GM10266 (cell line): Measurements from ENCODE around the gene TOR3A.

ENCODE experiments used
- DNase-seq: peaks from one replicate; pipeline ENCODE4 v3.0.0; 2012; ENCODE audit errors: extremely low spot score
- CTCF ChIP-seq: IDR thresholded peaks from 2 replicates; pipeline ENCODE4 v1.5.1; 2012; ENCODE audit warnings: mild to moderate bottlenecking, low read depth; ENCODE audit not compliant: control insufficient read depth, insufficient read depth; ENCODE audit errors: missing control alignments

TOR3A gene

GRCh38 chr1:179042700-179043099 is 39.2 kb upstream of the TOR3A start:
- no peak for DNase-seq

DNA sequence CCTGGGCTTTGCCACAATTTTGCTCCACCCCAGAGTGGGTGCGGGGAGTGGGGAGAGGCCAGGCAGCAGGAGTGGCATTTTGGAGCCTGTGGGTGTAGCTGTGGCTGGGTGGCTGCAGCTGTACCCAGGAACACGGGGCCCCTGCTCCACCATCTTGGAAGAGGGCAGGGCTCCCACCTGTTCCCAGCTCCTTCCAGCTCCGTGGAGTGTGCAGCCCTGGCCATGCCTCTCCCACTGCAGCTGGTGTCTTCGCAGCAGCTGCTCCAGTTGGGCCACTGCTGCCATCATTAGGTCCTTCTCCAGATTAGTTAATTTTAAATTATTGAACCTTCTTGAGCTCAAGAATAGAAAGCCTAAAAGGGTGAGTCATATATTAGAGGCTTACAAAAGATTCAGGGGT is 38.6 kb upstream of the TOR3A start:
- no peak for TF ChIP-seq CTCF
- no peak for DNase-seq

More at GRCh38 chr1:179042700-179043099, 39.2 kb upstream of the TOR3A start:
- no peak for TF ChIP-seq CTCF

DNA sequence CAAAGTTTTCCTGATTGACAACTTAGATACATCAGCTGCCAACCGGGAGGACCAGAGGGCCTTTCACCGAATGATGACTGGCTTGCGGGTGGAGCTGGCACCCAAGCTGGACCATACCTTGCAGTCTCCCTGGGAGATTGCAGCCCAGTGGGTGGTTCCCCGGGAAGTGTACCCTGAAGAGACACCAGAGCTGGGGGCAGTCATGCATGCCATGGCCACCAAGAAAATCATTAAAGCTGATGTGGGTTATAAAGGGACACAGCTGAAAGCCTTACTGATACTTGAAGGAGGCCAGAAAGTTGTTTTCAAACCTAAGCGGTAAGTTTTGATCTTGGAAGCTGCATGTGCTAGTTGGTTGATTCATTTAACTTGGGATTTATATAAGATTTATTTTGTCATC is 38.0 kb upstream of the TOR3A start:
- DNase-seq = no peak
- TF ChIP-seq CTCF = no peak

- no peak for DNase-seq
- no peak for TF ChIP-seq CTCF
Measured at GRCh38 chr1:179046808-179047635, 34.8 kb upstream of the TOR3A start.

GRCh38 chr1:179047636-179047997 is 34.3 kb upstream of the TOR3A start:
- no peak for DNase-seq
- TF ChIP-seq CTCF = no peak

DNA sequence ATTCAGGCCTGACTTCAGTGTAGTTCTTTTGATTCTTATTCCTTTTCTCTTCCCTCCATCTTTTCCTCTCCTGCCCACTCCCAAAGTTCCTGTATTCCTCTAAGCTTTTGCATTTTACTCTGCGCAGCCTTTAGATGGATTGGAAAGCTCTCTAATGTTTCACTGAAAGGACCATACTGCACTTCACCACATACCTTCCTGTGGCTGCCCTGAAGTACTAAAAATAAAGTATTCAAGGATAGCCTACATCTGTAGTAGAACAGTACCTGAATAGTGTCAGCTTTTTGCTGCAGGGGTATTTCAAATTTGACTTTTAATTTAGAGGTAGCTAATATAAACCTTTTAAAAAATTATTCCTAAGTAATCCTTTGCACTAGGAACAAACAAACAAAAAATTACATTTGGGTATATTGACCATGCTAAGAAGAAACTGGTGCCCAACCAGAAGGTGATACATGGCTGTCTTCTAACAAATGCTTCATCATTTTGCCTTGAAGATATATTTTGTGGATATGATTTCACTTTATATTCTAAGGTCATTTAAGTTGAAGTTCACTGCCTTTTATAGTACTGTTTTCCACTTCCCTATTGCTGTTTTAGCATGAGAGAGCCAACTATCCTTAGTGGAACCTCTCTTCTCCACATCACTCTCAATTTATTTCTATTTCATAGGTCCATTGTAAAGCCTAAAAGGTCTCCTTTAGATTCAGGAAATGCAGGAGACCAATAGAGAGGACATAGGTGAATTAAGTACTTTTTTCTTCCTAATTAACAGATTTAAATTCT is 33.3 kb upstream of the TOR3A start:
- no peak for DNase-seq
- TF ChIP-seq CTCF = no peak

GRCh38 chr1:179052776-179053175 is 29.1 kb upstream of the TOR3A start:
- TF ChIP-seq CTCF = no peak
- DNase-seq = no peak
